ENCODE data around the gene CD82.

The CD82 gene

GRCh38 chr11:44529895-44530412 lies 35.5 kb upstream of the CD82 start:
- TF ChIP-seq CTCF (IDR thresholded peaks at IDR 0.05) = no peak

GRCh38 chr11:44530413-44531115 lies 34.9 kb upstream of the CD82 start:
- no peak for TF ChIP-seq CTCF (IDR thresholded peaks at IDR 0.05)

GRCh38 chr11:44531116-44531504 lies 34.4 kb upstream of the CD82 start:
- no peak for TF ChIP-seq CTCF (IDR thresholded peaks at IDR 0.05)

GRCh38 chr11:44531636-44532035 lies 33.8 kb upstream of the CD82 start:
- no peak for TF ChIP-seq CTCF (IDR thresholded peaks at IDR 0.05)

- TF ChIP-seq CTCF (IDR thresholded peaks at IDR 0.05) = no peak
Observed at GRCh38 chr11:44532809-44533208, 32.7 kb upstream of the CD82 start.

- TF ChIP-seq CTCF (IDR thresholded peaks at IDR 0.05) = no peak
Observed at GRCh38 chr11:44533921-44534711, 31.3 kb upstream of the CD82 start.

GRCh38 chr11:44535191-44535980 lies 30.1 kb upstream of the CD82 start:
- TF ChIP-seq CTCF (IDR thresholded peaks at IDR 0.05) = no peak

Data from LNCAP (cell line).